SU-DHL-6 (cell line): ENCODE results near the gene PKM.

Experiments
- H2AFZ ChIP-seq: fragments of 200-600 bp; sonication (generic); 2 replicates; pipeline ENCODE4 v1.6.1; 2014; ENCODE audit warnings: low read depth, mild to moderate bottlenecking, moderate library complexity, mixed read lengths, antibody characterized with exemption, low read length; ENCODE audit not compliant: severe bottlenecking
- H3F3A ChIP-seq: fragments of 200-600 bp; shearing (Covaris generic); 2 replicates; pipeline ENCODE4 v1.6.0; 2016; ENCODE audit warnings: antibody characterized with exemption, mild to moderate bottlenecking; ENCODE audit not compliant: insufficient read depth
- H3K27ac ChIP-seq: fragments of 200-600 bp; sonication (generic); 2 replicates; pipeline ENCODE4 v1.5.1; 2016; ENCODE audit warnings: low read depth, mild to moderate bottlenecking, low read length, moderate library complexity, mixed read lengths
- H3K27me3 ChIP-seq: fragments of 200-600 bp; sonication (generic), shearing (Covaris generic); 2 replicates; pipeline ENCODE4 v1.6.0; 2014; ENCODE audit warnings: mild to moderate bottlenecking, low read length
- H3K36me3 ChIP-seq: fragments of 200-600 bp; sonication (generic); 2 replicates; pipeline ENCODE4 v1.6.1; 2014; ENCODE audit warnings: mild to moderate bottlenecking, low read length, mixed read lengths
- H3K4me2 ChIP-seq: fragments of 300-600, 200-600 bp; shearing (Covaris generic), sonication (generic); 2 replicates; pipeline ENCODE4 v1.6.0; 2014; ENCODE audit warnings: low read length, low read depth, mild to moderate bottlenecking; ENCODE audit not compliant: poor library complexity, severe bottlenecking
- H3K4me3 ChIP-seq: fragments of 200-600 bp; sonication (generic); 2 replicates; pipeline ENCODE4 v1.5.1; 2014; ENCODE audit warnings: antibody characterized with exemption, low read length, mild to moderate bottlenecking, mixed read lengths; ENCODE audit not compliant: insufficient read depth, poor library complexity, severe bottlenecking
- H3K79me2 ChIP-seq: fragments of 200-600 bp; sonication (generic); 2 replicates; pipeline ENCODE4 v1.6.1; 2014; ENCODE audit warnings: mild to moderate bottlenecking, low read length, moderate library complexity; ENCODE audit not compliant: insufficient read depth
- H3K9ac ChIP-seq: fragments of 200-600 bp; sonication (generic); 2 replicates; pipeline ENCODE4 v1.7.0; 2014; ENCODE audit warnings: mild to moderate bottlenecking, low read length
- H3K9me2 ChIP-seq: fragments of 200-600 bp; sonication (generic); replicated peaks from 2 replicates; pipeline ENCODE4 v1.6.1; 2014; ENCODE audit warnings: low read length; ENCODE audit not compliant: insufficient read depth
- H3K9me3 ChIP-seq: fragments of 200-600 bp; sonication (generic); 2 replicates; pipeline ENCODE4 v1.6.1; 2014; ENCODE audit warnings: low read length, mixed read lengths; ENCODE audit not compliant: insufficient read depth
- H4K20me1 ChIP-seq: fragments of 200-600 bp; sonication (generic); 2 replicates; pipeline ENCODE4 v1.6.1; 2014; ENCODE audit warnings: low read depth, mild to moderate bottlenecking, antibody characterized with exemption, low read length, moderate library complexity, mixed read lengths
- EZH2phosphoT487 ChIP-seq: fragments of 200-600 bp; sonication (generic), shearing (Covaris generic); conservative IDR thresholded peaks from 2 replicates; pipeline ENCODE4 v1.6.1; 2018; ENCODE audit warnings: mild to moderate bottlenecking, antibody characterized with exemption, low read length, moderate library complexity, mixed read lengths
- TF ChIP-seq, protein P1 (sequence below): fragments of 200-600 bp; sonication (generic); IDR thresholded peaks from one replicate; pipeline ENCODE4 v1.5.1; 2017; ENCODE audit warnings: antibody characterized with exemption, mild to moderate bottlenecking, low read length, moderate library complexity; ENCODE audit not compliant: insufficient read depth, poor library complexity, severe bottlenecking

The PKM gene

DNA sequence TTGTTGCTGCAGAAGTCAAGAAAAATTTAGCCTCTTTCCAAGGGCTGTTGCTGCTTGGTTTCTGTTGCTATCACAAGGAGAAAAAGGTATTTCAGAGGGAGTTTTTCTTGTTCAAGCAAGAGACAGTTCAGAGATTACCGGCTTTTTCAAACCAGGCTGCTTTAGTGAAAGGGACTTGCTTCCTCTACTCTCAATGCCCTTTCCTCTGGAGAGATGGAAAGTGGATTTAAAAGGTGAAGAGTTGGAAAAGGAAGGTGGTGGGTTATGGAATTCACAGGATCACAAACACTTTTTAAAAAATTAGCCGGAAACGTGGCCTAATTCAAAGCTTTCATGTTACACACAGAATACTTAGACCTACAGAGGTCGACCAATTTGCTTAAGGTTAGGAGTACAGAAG, 40.2 kb upstream of the PKM start:
- H3K9ac ChIP-seq, result peak overlapping the region; percentile 87

DNA sequence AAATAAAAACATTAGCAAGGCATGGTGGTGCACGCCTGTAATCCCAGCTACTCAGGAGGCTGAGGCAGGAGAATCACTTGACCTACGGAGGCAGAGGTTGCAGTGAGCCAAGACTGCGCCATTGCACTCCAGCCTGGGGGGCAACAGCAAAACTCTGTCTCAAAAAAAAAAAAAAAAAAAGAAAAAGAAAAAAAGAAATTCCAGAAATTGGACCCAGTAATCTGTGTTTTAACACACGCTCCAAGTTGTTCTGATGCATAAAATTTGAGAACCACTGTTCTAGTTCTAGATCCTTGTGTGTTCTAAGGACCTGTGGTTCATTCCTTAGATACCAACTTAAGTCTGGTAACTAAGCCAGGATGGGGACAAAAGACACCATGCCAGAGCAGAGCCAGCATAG, 38.7 kb upstream of the PKM start:
- H4K20me1 ChIP-seq, result no peaks in the 10 kb centered on the region
- H3K27me3 ChIP-seq, result no peaks in the 10 kb centered on the region
- no peak overlapping the region for H3K4me3 ChIP-seq
- no peaks in the 10 kb centered on the region for H3K9me2 ChIP-seq
- no peak overlapping the region for H3K9ac ChIP-seq
- no peaks in the 10 kb centered on the region for H3K79me2 ChIP-seq
- no peak overlapping the region for H2AFZ ChIP-seq
- no peaks in the 10 kb centered on the region for H3K9me3 ChIP-seq
- H3F3A ChIP-seq, result peaks cover 12% of the 10 kb centered on the region
- no peak overlapping the region for H3K4me2 ChIP-seq
- H3K36me3 ChIP-seq, result no peaks in the 10 kb centered on the region
- no peak for TF ChIP-seq EZH2phosphoT487
- TF ChIP-seq, protein P1, sequence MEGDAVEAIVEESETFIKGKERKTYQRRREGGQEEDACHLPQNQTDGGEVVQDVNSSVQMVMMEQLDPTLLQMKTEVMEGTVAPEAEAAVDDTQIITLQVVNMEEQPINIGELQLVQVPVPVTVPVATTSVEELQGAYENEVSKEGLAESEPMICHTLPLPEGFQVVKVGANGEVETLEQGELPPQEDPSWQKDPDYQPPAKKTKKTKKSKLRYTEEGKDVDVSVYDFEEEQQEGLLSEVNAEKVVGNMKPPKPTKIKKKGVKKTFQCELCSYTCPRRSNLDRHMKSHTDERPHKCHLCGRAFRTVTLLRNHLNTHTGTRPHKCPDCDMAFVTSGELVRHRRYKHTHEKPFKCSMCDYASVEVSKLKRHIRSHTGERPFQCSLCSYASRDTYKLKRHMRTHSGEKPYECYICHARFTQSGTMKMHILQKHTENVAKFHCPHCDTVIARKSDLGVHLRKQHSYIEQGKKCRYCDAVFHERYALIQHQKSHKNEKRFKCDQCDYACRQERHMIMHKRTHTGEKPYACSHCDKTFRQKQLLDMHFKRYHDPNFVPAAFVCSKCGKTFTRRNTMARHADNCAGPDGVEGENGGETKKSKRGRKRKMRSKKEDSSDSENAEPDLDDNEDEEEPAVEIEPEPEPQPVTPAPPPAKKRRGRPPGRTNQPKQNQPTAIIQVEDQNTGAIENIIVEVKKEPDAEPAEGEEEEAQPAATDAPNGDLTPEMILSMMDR, result no peak
- H3K27ac ChIP-seq, result no peak overlapping the region

More for the DNA sequence above, 40.2 kb upstream of the PKM start:
- Histone ChIP-seq H3K27ac (peak overlapping the region; percentile 48; the same call in 1 of the 2 replicates), H3K4me2 (peak overlapping the region; percentile 85), H2AFZ (no peak overlapping the region), H3K36me3 (no peaks in the 10 kb centered on the region), H3K4me3 (peak overlapping the region; percentile 91), H3K79me2 (no peaks in the 10 kb centered on the region), H3K27me3 (no peaks in the 10 kb centered on the region), H4K20me1 (no peaks in the 10 kb centered on the region), H3F3A (peaks cover 12% of the 10 kb centered on the region), H3K9me3 (no peaks in the 10 kb centered on the region), H3K9me2 (no peaks in the 10 kb centered on the region)
- no peak for TF ChIP-seq EZH2phosphoT487
- TF ChIP-seq, protein P1, result no peak

DNA sequence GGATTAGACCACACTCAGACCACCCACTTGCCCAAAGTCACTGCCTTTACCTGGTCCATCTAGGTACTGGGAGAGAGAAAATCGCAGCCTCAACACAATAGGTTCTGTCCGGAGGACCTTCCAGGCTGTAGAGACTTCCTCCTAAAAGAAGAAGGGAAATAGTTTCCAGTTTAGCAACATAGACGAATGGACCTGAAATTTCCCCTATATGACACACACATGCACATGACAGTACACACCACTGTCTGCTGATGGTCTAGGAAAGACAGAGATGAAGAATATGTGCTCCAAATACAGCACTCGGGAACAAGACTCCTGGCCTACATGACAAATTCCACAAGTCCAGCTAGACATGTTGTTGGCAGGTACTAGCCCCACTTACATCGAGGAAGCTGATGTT, 34.0 kb upstream of the PKM start:
- H3K9ac ChIP-seq, result no peak overlapping the region
- no peaks in the 10 kb centered on the region for H3K9me3 ChIP-seq
- no peak overlapping the region for H2AFZ ChIP-seq
- H3K36me3 ChIP-seq, result peaks cover 8% of the 10 kb centered on the region; the same call in 1 of the 2 replicates
- no peaks in the 10 kb centered on the region for H3F3A ChIP-seq
- H4K20me1 ChIP-seq, result no peaks in the 10 kb centered on the region
- no peak overlapping the region for H3K27ac ChIP-seq
- no peak overlapping the region for H3K4me2 ChIP-seq
- H3K4me3 ChIP-seq, result no peak overlapping the region
- H3K79me2 ChIP-seq, result no peaks in the 10 kb centered on the region
- H3K9me2 ChIP-seq, result no peaks in the 10 kb centered on the region
- TF ChIP-seq EZH2phosphoT487, result no peak
- TF ChIP-seq, protein P1, result no peak
- H3K27me3 ChIP-seq, result no peaks in the 10 kb centered on the region
